ENCODE results near the gene DDRGK1.
"Not testable (repeated sequence)": the region's sequence is repeated elsewhere in the genome, so short reads cannot be mapped to it uniquely, and the experiment has no call there.

Gene DDRGK1

DNA sequence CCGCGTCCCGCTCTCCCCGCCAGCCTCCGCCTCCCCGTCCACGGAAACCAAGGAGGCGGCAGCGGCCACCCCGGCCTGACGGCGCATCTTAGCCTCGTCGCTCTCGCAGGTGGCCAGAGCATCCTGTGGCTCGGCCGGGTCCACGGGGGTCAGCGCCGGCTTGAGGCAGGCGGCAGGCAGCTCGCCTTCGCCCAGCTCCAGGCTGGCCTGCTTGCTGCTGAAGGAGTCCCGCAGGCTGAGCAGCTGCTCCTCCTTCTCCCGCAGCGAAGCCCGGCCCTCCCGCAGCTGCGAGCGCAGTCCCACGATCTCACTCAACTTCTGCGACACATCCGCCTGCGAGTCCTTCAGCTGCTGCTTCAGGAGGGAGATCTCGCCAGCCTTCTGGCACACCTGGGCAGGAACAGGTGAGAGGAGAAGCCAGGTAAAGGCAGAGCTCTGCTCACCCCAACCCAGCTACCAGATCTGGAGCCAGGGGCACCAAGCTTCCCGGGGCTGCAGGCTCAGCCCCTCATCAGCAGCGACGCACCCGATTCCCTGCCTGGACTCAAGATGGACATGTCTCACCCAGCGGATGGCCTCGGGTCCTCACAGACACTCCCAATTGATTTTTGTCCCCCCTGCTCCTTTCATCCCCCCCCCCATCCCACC lies 39.6 kb downstream of the DDRGK1 start:
- DNase-seq (ENCODE audit: low read depth) = no peak

DNA sequence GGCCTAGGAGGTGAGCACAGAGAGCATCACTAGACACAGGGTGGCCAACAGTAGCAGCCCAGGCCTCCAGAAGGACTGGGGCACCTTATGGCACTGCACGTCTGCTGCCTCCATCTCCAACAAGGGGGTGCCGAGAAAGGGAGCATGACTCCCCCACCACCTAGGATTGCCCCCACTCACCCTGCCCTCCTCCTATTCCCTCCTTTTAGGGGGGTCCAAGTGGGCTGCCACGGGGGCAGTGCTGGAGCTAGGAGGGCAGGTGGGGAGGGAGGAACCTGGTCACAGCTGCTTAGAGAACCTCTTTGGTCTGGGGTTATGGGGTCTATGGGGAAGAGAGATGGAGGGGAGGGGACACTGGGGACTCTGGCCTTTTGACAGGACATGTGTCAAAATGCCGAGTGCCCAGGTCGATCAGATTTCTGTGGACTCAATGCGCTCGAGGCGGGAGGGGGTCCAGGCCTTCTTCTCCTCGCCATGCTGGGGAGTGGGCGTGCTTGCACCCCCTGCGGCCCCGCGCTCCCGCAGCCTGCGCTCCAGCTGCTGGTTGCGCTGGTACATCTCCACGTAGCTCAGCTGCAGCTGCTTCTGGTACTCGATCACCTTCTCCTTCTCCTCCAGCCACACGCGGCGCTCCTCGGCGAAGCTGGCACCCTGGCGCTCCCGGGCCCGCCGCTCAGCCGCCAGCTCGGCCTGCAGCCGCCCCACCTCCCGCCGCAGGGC lies 40.3 kb downstream of the DDRGK1 start:
- no peak for DNase-seq (ENCODE audit: low read depth)

GRCh38 chr20:3163099-3164042 lies 41.1 kb downstream of the DDRGK1 start:
- DNase-seq (ENCODE audit: low read depth) = no peak

- no peak for DNase-seq (ENCODE audit: low read depth)
These were observed 42.3 kb downstream of the DDRGK1 start for GRCh38 chr20:3162080-3162611.

GRCh38 chr20:3161316-3162079 lies 43.0 kb downstream of the DDRGK1 start:
- DNase-seq (ENCODE audit: low read depth) = no peak

- no peak for DNase-seq (ENCODE audit: low read depth)
These were observed 44.1 kb downstream of the DDRGK1 start for GRCh38 chr20:3160418-3160817.

- DNase-seq (ENCODE audit: low read depth) = no peak
These were observed 45.5 kb downstream of the DDRGK1 start for GRCh38 chr20:3158968-3159431.

DNA sequence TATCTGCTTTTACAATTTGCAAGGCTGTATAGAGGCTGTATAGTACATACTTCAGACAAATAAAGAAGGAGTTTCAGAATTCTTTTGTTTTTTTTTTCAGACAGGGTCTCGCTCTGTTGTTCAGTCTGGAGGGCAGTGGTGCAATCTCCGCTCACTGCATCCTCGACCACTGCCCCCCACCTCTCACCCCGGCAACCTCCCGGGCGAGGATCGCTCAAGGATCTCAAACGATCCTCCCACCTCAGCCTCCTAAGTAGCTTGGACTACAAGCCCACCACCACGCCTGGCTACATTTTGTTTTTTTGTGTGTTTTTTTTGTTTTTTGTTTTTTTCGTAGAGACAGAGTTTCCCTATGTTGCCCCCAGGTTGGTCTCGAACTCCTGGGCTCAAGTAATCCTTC lies 46.7 kb downstream of the DDRGK1 start:
- DNase-seq (ENCODE audit: low read depth) = no peak

DNA sequence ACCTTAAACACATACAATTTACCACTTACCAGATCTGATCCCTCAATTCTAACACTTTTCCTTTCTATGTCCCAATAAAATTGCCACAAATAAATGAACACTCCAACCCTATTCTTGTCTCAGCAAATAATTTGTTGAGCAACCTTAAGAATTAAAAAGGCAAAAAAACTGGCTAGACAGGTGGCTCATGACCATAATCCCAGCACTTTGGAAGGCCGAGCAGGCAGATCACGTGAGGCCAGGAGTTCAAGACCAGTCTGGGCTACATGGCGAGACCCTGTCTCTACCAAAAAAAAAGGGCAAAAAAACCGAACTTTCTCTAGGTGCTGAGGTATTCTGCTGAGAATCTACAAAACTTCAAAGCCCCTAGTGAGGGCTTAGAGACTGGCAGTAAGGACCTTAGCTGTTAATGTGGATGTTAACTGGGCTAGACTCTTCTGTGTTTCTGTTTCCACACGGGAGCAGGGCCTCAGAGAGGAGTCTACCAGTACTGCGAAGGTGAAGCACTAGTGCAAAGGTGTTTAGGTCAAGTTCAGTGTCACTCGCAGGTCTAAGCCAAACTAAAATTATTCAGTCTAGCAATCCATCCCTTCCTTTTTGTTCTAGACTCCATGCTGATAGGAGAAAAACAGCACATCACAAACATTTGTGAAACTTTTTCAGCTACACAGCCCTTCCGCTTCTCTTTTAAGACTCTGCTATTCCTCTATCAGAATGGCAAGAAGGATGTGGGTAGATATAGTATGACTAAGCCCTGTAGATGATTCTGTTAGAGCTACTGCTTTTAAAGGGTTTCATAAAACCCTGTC lies 47.5 kb downstream of the DDRGK1 start:
- no peak for DNase-seq (ENCODE audit: low read depth)

- DNase-seq (ENCODE audit: low read depth) = not testable (repeated sequence)
These were observed 52.3 kb downstream of the DDRGK1 start for GRCh38 chr20:3152057-3152644.

DNA sequence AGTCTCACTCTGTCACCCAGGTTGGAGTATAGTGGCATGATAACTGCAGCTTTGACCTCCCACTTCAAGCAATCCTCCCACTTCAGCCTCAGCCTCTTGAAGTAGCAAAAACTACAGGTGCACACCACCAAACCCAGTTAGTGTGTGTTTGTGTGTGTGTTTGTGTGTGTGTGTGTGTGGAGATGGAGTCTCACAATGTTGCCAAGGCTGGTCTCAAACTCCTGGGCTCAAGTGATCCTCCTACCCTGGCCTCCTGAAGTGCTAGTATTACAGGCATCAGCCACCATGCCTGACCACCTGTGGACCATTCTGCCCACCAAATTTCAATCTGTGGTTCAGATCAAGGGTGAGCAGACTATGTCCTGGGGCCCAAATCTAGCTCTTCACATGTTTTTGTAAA lies 53.6 kb downstream of the DDRGK1 start:
- no peak for DNase-seq (ENCODE audit: low read depth)

DNA sequence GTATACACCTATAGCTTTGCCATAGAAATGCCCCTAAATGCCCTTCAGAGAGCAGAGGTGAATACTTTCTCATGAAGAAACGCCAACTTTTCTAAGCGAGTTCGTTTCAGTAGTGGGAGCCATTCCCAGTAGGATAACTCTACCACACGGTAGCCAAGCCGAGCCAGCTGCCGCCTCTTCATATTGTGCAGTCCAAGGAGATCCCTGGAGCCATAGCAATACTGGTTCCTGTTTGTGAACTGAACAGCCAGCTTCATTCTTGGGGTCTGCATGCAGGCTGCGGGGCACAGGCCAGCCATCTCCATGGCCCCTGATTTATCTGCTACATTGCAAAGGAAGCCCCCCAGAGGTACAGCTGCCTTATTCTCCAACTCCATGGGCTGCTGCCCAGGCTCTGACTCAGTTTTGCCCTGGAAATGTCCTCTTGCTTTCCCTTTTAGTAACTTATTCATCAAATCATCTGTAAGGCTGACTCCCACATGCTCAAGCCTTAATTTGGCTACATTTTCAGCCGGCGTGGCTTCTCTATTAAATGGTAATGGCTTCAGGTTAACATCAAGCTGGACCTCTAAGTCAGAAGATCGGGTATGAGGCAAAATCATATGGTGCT lies 57.6 kb downstream of the DDRGK1 start:
- DNase-seq (ENCODE audit: low read depth) = no peak

GRCh38 chr20:3141757-3142156 lies 62.7 kb downstream of the DDRGK1 start:
- no peak for DNase-seq (ENCODE audit: low read depth)

Data from T-helper 22 cell (primary cell).